Liver (tissue), 9 donors: ENCODE measurements around the gene FGF9. TPM values are rescaled to one million over a fixed set of nuclear protein-coding genes. Genes with fewer than 3 reads are reported as not detected.

Experiments
- DNase-seq: peaks from one replicate; pipeline ENCODE4 v3.0.0-alpha.2; 2017; ENCODE audit warnings: low spot score
- H3K27ac ChIP-seq, 2 donors: one replicate each; pipeline ENCODE4 v1.7.0; 2013; ENCODE audit warnings: inconsistent platforms in 2 of 2, low read length in 2 of 2, control low read depth in 1 of 2, low read depth in 1 of 2, mild to moderate bottlenecking in 1 of 2
- H3K27me3 ChIP-seq, 4 donors: one replicate each; pipeline versions ENCODE4 v1.6.1 to v1.7.0; 2013; ENCODE audit warnings: low read length in 3 of 4, inconsistent platforms in 1 of 4, mild to moderate bottlenecking in 1 of 4, moderate library complexity in 1 of 4; ENCODE audit not compliant: control insufficient read depth in 4 of 4, insufficient read depth in 4 of 4
- H3K36me3 ChIP-seq, 4 donors: one replicate each; pipeline versions ENCODE4 v1.6.1 to v1.7.0; 2013; ENCODE audit warnings: low read length in 3 of 4, mild to moderate bottlenecking in 3 of 4, low read depth in 1 of 4, moderate library complexity in 1 of 4; ENCODE audit not compliant: control insufficient read depth in 4 of 4, insufficient read depth in 3 of 4
- H3K4me1 ChIP-seq, 4 donors: one replicate each; pipeline versions ENCODE4 v1.6.1 to v1.7.0; 2013; ENCODE audit warnings: low read length in 3 of 4, mild to moderate bottlenecking in 3 of 4, moderate library complexity in 1 of 4; ENCODE audit not compliant: control insufficient read depth in 4 of 4, insufficient read depth in 4 of 4
- H3K4me3 ChIP-seq, 3 donors: one replicate each; pipeline versions ENCODE4 v1.6.1 to v1.7.0; 2013; ENCODE audit warnings: low read length in 3 of 3, control low read depth in 1 of 3, low read depth in 1 of 3, mild to moderate bottlenecking in 1 of 3
- H3K9ac ChIP-seq, 2 donors: one replicate each; pipeline ENCODE4 v1.7.0; 2013; ENCODE audit warnings: low read length in 2 of 2, mild to moderate bottlenecking in 2 of 2, moderate library complexity in 2 of 2, control low read depth in 1 of 2, low read depth in 1 of 2
- H3K9me3 ChIP-seq, 4 donors: one replicate each; pipeline versions ENCODE4 v1.6.1 to v1.7.0; 2013; ENCODE audit warnings: low read length in 3 of 4; ENCODE audit not compliant: control insufficient read depth in 4 of 4
- ATF3 ChIP-seq: IDR thresholded peaks from 2 replicates; pipeline ENCODE4 v1.6.1; 2016; ENCODE audit warnings: antibody characterized with exemption
- CTCF ChIP-seq: fragments of 150-350 bp; IDR thresholded peaks from 2 replicates; pipeline ENCODE4 v1.5.1; 2017; ENCODE audit warnings: improper control_type of control experiment, low read depth, low read length; ENCODE audit not compliant: missing input control
- EGR1 ChIP-seq, 2 donors: IDR thresholded peaks; 2 replicates each; pipeline ENCODE4 v1.6.1; 2016 to 2018; ENCODE audit warnings: antibody characterized with exemption in 2 of 2, low read depth in 2 of 2
- FOXA1 ChIP-seq: IDR thresholded peaks from 2 replicates; pipeline ENCODE4 v1.6.1; 2016; ENCODE audit warnings: antibody characterized with exemption
- FOXA2 ChIP-seq: IDR thresholded peaks from 2 replicates; pipeline ENCODE4 v1.6.1; 2016; ENCODE audit warnings: antibody characterized with exemption
- GABPA ChIP-seq, 2 donors: IDR thresholded peaks in 1 of 2; conservative IDR thresholded peaks in 1 of 2; 2 replicates each; pipeline ENCODE4 v1.6.1; 2016; ENCODE audit warnings: antibody characterized with exemption in 2 of 2, mild to moderate bottlenecking in 1 of 2, moderate library complexity in 1 of 2
- HNF4G ChIP-seq: IDR thresholded peaks from 2 replicates; pipeline ENCODE4 v1.6.1; 2016; ENCODE audit warnings: antibody characterized with exemption
- JUND ChIP-seq, 2 donors: IDR thresholded peaks; 2 replicates each; pipeline ENCODE4 v1.6.1; 2016; ENCODE audit warnings: antibody characterized with exemption in 2 of 2
- MAX ChIP-seq: IDR thresholded peaks from 2 replicates; pipeline ENCODE4 v1.6.1; 2016; ENCODE audit warnings: antibody characterized with exemption
- NR2F2 ChIP-seq: IDR thresholded peaks from 2 replicates; pipeline ENCODE4 v1.6.1; 2016; ENCODE audit warnings: antibody characterized with exemption
- RAD21 ChIP-seq, 2 donors: IDR thresholded peaks; 2 replicates each; pipeline ENCODE4 v1.6.1; 2016; ENCODE audit warnings: antibody characterized with exemption in 2 of 2, mild to moderate bottlenecking in 2 of 2
- REST ChIP-seq: IDR thresholded peaks from 2 replicates; pipeline ENCODE4 v1.6.1; 2016; ENCODE audit warnings: antibody characterized with exemption, mild to moderate bottlenecking
- RXRA ChIP-seq, 2 donors: IDR thresholded peaks; 2 replicates each; pipeline ENCODE4 v1.6.1; 2017 to 2018; ENCODE audit warnings: antibody characterized with exemption in 2 of 2, mild to moderate bottlenecking in 1 of 2
- SP1 ChIP-seq: IDR thresholded peaks from 2 replicates; pipeline ENCODE4 v1.6.1; 2018; ENCODE audit warnings: antibody characterized with exemption, mild to moderate bottlenecking
- TAF1 ChIP-seq: conservative IDR thresholded peaks from 2 replicates; pipeline ENCODE4 v1.6.1; 2016; ENCODE audit warnings: antibody characterized with exemption, mild to moderate bottlenecking
- ZBTB33 ChIP-seq: IDR thresholded peaks from 2 replicates; pipeline ENCODE4 v1.6.1; 2016; ENCODE audit warnings: antibody characterized with exemption
- WGBS: extraction: QIAGEN DNeasy Blood & Tissue Kit; methylation state at CpG from one replicate; pipeline ENCODE4 v1.1.7; 2013; 5-methylcytosine and 5-hydroxymethylcytosine counted together
- polyA plus RNA-seq, 2 donors: library from polyadenylated mRNA; stranded (reverse) in 1 of 2; unstranded in 1 of 2; fragments of 200-250 nt in 1 of 2; fragments of >200 nt in 1 of 2; fragmentation: Nextera tagmentation in 1 of 2; extraction: Ambion mirVana in 1 of 2; gene quantifications; one replicate each; pipeline versions ENCODE4 v1.2.1 to v1.2.3, GENCODE V29; 2013 to 2015
- total RNA-seq, 2 donors: library from RNA; depleted of rRNA; stranded (reverse); fragments of >200 nt; gene quantifications; one replicate each; pipeline ENCODE4 v1.2.3, GENCODE V29; 2014
- donor health status: healthy.
- donor health status: healthy.
- donor health status: healthy.
- donor health status: healthy.
- donor health status: healthy.

The FGF9 gene
- total and polyA plus RNA-seq, 4 donors: under 0.01 to 0.05 TPM; not detected in 2

- Histone ChIP-seq H3K9me3 (no peaks in the 10 kb centered on the region), H3K27ac (no peak overlapping the region), H3K4me3 (no peak overlapping the region), H3K9ac (no peak overlapping the region), H3K27me3 (peaks cover 0 to 7% (median 1%) of the 10 kb centered on the region in 4 donors), H3K36me3 (no peaks in the 10 kb centered on the region), H3K4me1 (no peaks in the 10 kb centered on the region)
- no peak for TF ChIP-seq SP1
- no peak for TF ChIP-seq JUND (IDR thresholded peaks at IDR 0.05)
- no peak for TF ChIP-seq MAX
- no peak for TF ChIP-seq CTCF
- TF ChIP-seq REST: no peak
- TF ChIP-seq RXRA (IDR thresholded peaks at IDR 0.05): no peak
- no peak for TF ChIP-seq RAD21 (IDR thresholded peaks at IDR 0.05)
- TF ChIP-seq EGR1 (IDR thresholded peaks at IDR 0.05; ENCODE audit: low read depth in 2 of 2): no peak
- TF ChIP-seq ZBTB33: no peak
- no peak for TF ChIP-seq FOXA1
- TF ChIP-seq NR2F2: no peak
- TF ChIP-seq FOXA2: no peak
- no peak for TF ChIP-seq GABPA (IDR thresholded peaks at IDR 0.05 in 1 of 2, conservative IDR thresholded peaks at IDR 0.05 in 1 of 2)
- TF ChIP-seq ATF3: no peak
- no peak for TF ChIP-seq TAF1
- TF ChIP-seq HNF4G: no peak
- DNase-seq: no peak
- WGBS: 71% methylated on average over 13 of the region's 13 CpGs
Observed at GRCh38 chr13:21637296-21637695, 33.6 kb upstream of the FGF9 start.
